HG03196 (cell line): ENCODE results near the gene CLCN7.
"Not testable (repeated sequence)": the region's sequence is repeated elsewhere in the genome, so short reads cannot be mapped to it uniquely, and the experiment has no call there.

Source experiments
- ATAC-seq: cut with Tn5 transposase; IDR thresholded peaks from one replicate; pipeline ENCODE4 v1.9.1; 2021; ENCODE audit not compliant: unreplicated experiment

Gene CLCN7

GRCh38 chr16:1447965-1448364 is 26.9 kb downstream of the CLCN7 start:
- ATAC-seq, result no peak

GRCh38 chr16:1446296-1447080 is 28.3 kb downstream of the CLCN7 start:
- no peak for ATAC-seq

GRCh38 chr16:1445518-1446203 is 29.2 kb downstream of the CLCN7 start:
- no peak for ATAC-seq

- no peak for ATAC-seq
Measured at GRCh38 chr16:1444730-1445517, 29.9 kb downstream of the CLCN7 start.

GRCh38 chr16:1443980-1444729 is 30.7 kb downstream of the CLCN7 start, which contains the start of gene CCDC154:
TSS of gene CCDC154 (minus strand) at chr16:1444556. CDS start at chr16:1444322, 234 bp downstream.
- no peak for ATAC-seq

GRCh38 chr16:1443403-1443973 is 31.3 kb downstream of the CLCN7 start:
- ATAC-seq, result no peak

- ATAC-seq, result no peak
Measured at GRCh38 chr16:1442697-1443096, 32.1 kb downstream of the CLCN7 start.

GRCh38 chr16:1441391-1441829 is 33.4 kb downstream of the CLCN7 start:
- no peak for ATAC-seq

GRCh38 chr16:1439699-1440074 is 35.1 kb downstream of the CLCN7 start:
- not testable (repeated sequence) for ATAC-seq

- no peak for ATAC-seq
Measured at GRCh38 chr16:1439058-1439698, 35.6 kb downstream of the CLCN7 start.

GRCh38 chr16:1438229-1439057 is 36.4 kb downstream of the CLCN7 start:
- no peak for ATAC-seq

GRCh38 chr16:1437606-1438005 is 37.2 kb downstream of the CLCN7 start:
- ATAC-seq, result no peak

- no peak for ATAC-seq
Measured at GRCh38 chr16:1436731-1437355, 38.0 kb downstream of the CLCN7 start.

- no peak for ATAC-seq
Measured at GRCh38 chr16:1435921-1436697, 38.7 kb downstream of the CLCN7 start.

GRCh38 chr16:1434644-1435592 is 39.9 kb downstream of the CLCN7 start:
- no peak for ATAC-seq

GRCh38 chr16:1433756-1434155 is 41.1 kb downstream of the CLCN7 start:
- ATAC-seq, result no peak

GRCh38 chr16:1433263-1433560 is 41.6 kb downstream of the CLCN7 start:
- ATAC-seq, result no peak
